NCI-H345 (cell line): ENCODE measurements around the gene GSDME.

Experiments
- DNase-seq: peaks from one replicate; lab custom pipeline; 2025; lab: John Stamatoyannopoulos, UW

Gene GSDME

GRCh38 chr7:24652251-24652939 is 104.9 kb downstream of the GSDME start:
- no peak for DNase-seq
